H1 (cell line): ENCODE data around the gene TAF12.

Experiments used
- FOSL1 ChIP-seq: IDR thresholded peaks from 2 replicates; pipeline ENCODE4 v1.6.1; 2011; ENCODE audit warnings: mild to moderate bottlenecking, low read depth, low read length, moderate library complexity; ENCODE audit not compliant: insufficient read depth
- HDAC2 ChIP-seq, 2 experiments: fragments of 300-600 bp in 1 of 2; sonication (generic) in 1 of 2; IDR thresholded peaks; 2 replicates each; pipeline ENCODE4 v1.6.1; 2011 to 2012; ENCODE audit warnings: low read depth in 2 of 2, low read length in 2 of 2, mild to moderate bottlenecking in 2 of 2, moderate library complexity in 2 of 2, borderline replicate concordance in 1 of 2, inconsistent platforms in 1 of 2
- POLR2AphosphoS5 ChIP-seq: IDR thresholded peaks from 2 replicates; pipeline ENCODE4 v1.6.1; 2011; ENCODE audit warnings: low read depth, low read length
- SRF ChIP-seq: IDR thresholded peaks from 2 replicates; pipeline ENCODE4 v1.6.1; 2011; ENCODE audit warnings: mild to moderate bottlenecking, low read depth, low read length, moderate library complexity
- TBP ChIP-seq: IDR thresholded peaks from 2 replicates; pipeline ENCODE4 v1.6.1; 2011; ENCODE audit warnings: low read depth, low read length, improper control_type of control experiment
- TF ChIP-seq, protein P1 (sequence below), 3 experiments: IDR thresholded peaks; 1 replicate in 2 of 3; 2 replicates in 1 of 3; pipeline versions ENCODE4 v1.5.1 to v1.6.1; 2011; ENCODE audit warnings: low read length in 3 of 3, mild to moderate bottlenecking in 3 of 3, inconsistent platforms in 2 of 3, low read depth in 1 of 3, moderate library complexity in 1 of 3; ENCODE audit not compliant: insufficient read depth in 1 of 3; ENCODE audit errors: control extremely low read depth in 1 of 3

DNA sequence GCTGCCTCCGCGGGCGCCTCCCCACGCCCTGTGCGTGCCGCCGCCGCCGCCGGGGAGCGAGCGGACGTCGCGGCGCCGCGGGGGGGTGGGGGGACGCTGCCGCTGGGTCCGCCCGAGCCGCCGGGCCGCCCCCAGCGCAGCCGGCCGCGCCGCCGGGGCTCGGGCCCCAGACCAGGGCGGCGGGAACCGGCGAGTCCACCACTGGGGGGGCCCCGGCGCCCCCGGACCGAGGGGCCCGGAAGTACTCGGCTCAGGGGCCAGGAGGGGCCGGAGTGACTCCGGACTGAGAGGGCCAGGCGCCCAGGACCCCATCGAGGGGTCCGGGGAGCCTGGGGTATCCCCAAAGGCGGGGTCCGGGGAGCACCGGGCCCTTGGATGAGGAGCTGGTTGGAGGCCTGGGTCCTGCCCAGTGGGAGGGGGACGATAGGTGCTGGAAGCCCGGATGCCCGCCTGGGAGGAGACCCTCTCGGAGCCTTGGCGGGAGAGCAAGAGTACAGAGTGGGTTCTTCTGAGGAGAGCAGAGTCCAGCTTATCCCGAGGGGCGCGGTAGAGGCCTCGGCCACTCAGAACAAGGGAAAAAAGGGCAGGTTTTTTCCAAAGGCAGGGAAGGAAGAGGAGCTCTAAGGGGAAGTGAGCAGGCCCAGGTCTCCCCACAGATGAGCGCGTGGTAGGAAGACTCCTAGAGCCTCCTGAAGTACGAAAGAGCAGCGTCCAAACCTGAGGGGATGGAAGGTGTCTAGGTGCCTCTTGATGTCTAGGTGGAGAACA is 26.3 kb upstream of the TAF12 start:
- TF ChIP-seq, protein P1, sequence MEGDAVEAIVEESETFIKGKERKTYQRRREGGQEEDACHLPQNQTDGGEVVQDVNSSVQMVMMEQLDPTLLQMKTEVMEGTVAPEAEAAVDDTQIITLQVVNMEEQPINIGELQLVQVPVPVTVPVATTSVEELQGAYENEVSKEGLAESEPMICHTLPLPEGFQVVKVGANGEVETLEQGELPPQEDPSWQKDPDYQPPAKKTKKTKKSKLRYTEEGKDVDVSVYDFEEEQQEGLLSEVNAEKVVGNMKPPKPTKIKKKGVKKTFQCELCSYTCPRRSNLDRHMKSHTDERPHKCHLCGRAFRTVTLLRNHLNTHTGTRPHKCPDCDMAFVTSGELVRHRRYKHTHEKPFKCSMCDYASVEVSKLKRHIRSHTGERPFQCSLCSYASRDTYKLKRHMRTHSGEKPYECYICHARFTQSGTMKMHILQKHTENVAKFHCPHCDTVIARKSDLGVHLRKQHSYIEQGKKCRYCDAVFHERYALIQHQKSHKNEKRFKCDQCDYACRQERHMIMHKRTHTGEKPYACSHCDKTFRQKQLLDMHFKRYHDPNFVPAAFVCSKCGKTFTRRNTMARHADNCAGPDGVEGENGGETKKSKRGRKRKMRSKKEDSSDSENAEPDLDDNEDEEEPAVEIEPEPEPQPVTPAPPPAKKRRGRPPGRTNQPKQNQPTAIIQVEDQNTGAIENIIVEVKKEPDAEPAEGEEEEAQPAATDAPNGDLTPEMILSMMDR (IDR thresholded peaks at IDR 0.05; ENCODE audit: control extremely low read depth in 1 of 3, insufficient read depth in 1 of 3, low read depth in 1 of 3, low read length in 3 of 3): no peak
- TF ChIP-seq POLR2AphosphoS5 (no peak), HDAC2 (IDR thresholded peaks at IDR 0.05; ENCODE audit: borderline replicate concordance in 1 of 2, low read depth in 2 of 2, low read length in 2 of 2) (no peak), SRF (no peak), TBP (0 out of 2 replicates have a peak, but pooled peaks have one; percentile 13), FOSL1 (no peak)
